GM13976 (cell line): ENCODE measurements around the gene FILIP1.

Source experiments
- DNase-seq: peaks from one replicate; pipeline ENCODE4 v3.0.0; 2012; ENCODE audit warnings: low spot score
- CTCF ChIP-seq: IDR thresholded peaks from 2 replicates; pipeline ENCODE4 v1.5.1; 2012; ENCODE audit warnings: borderline replicate concordance, mild to moderate bottlenecking; ENCODE audit not compliant: insufficient read depth; ENCODE audit errors: extremely low read depth, missing control alignments, control extremely low read depth
- in situ Hi-C: fragments of 300-500 bp; cut with MboI; formaldehyde crosslinking; loops from one replicate; pipeline ENCODE4 v1.12.0; 2022; ENCODE audit warnings: low sequenced_read_pairs, mixed read lengths, inconsistent platforms; ENCODE audit not compliant: unreplicated experiment

The FILIP1 gene

DNA sequence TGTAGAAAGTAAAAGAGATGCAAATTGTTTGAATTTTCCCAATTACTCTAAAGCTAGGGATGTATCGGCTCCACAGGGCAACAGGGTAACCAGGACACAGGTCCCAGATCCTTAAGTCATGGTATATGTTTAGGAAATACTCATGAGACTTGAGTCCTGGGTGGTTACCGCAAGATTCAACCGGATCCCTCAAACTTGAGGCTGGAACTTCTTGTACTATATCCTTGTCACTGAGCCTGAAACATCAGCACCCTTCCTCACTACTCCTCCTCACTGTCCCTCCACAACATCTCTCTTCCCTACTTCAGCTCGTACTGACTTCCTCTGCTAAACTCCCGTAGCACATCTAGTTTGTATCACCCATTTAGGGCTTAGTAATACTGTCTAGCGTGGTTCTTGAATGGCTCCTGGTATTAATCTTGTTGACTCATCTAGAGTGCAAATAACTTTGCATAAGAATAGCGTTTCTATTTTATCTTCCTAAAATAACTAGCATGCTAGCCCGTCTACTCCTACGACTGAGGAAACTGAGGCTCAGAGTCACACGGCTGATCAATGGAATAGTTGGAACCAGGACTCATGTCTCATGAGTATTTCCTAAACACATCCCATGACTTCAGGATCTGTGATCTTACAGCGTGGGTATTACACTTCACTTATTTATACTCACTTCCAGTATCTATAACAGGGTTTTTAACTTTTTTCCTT lies 72.1 kb downstream of the FILIP1 start:
- no peak for DNase-seq
- in situ Hi-C loops: no loop called here
- no peak for TF ChIP-seq CTCF

DNA sequence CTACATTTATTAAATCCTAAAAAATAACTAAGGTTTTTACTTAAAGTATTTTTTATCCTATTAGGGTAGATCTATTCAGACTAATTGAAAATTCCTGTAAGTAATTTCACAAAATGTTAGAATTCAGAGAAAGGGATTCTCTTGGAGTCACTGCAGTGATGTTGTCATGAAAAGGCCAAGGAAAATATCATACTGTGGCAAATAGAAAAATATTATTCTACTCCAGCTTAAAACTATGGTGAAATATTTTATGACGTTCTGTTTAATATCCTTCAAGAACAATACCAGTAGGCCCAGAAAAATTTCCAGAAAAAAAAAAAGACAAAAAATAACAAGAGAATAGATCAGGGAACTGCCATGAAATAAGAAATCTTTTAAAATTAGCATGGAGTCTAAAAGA lies 73.6 kb downstream of the FILIP1 start:
- no peak for TF ChIP-seq CTCF
- in situ Hi-C loops: no loop called here
- no peak for DNase-seq

GRCh38 chr6:75419416-75419815 lies 74.2 kb downstream of the FILIP1 start:
- in situ Hi-C loops: no loop called here
- DNase-seq: no peak
- TF ChIP-seq CTCF: no peak

GRCh38 chr6:75418233-75418632 lies 75.4 kb downstream of the FILIP1 start:
- in situ Hi-C loops: no loop called here
- no peak for TF ChIP-seq CTCF
- DNase-seq: no peak

DNA sequence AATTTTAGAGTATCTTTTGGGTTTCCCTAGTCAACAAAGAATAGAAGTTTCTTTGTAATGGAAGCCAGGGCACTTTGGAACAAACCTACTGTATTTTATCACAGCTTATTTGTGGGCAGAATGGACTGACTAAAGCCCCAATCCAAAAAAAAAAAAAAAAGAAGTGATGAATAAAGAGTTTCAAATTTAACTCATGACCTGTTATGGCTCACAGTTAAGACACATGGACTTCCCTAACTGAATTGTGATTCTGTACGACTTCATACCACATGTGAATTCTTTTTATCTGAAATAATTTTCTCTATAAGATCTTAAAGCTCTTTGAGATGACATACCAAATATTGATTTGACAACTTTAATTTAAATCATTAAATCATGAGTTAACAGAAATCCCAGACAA lies 77.2 kb downstream of the FILIP1 start:
- no peak for DNase-seq
- no peak for TF ChIP-seq CTCF
- in situ Hi-C loops: no loop called here

GRCh38 chr6:75415804-75416203 lies 77.8 kb downstream of the FILIP1 start:
- DNase-seq: no peak
- in situ Hi-C loops: no loop called here
- TF ChIP-seq CTCF: no peak
